Stimulated activated CD4-positive, alpha-beta T cell treated with anti-CD3 and anti-CD28 coated beads, Interleukin-1b, Interleukin-23, amount 100 ng/mL, for 24 hours (primary cell): ENCODE results near the gene NEUROD1.

Source experiments
- DNase-seq, 4 experiments: peaks; one replicate each; pipeline ENCODE4 v3.0.0-alpha.2; 2020; ENCODE audit warnings: low read depth in 4 of 4, low spot score in 1 of 4

The NEUROD1 gene

GRCh38 chr2:181680937-181681811, 857 bp upstream of the NEUROD1 start:
- no peak for DNase-seq

GRCh38 chr2:181679544-181679979, 755 bp downstream of the NEUROD1 start:
- DNase-seq, result no peak

GRCh38 chr2:181678861-181679543, 1.3 kb downstream of the NEUROD1 start:
- DNase-seq, result no peak

- peak in 2 of 4 experiments; percentile 31 to 33 for DNase-seq
Observed at GRCh38 chr2:181677912-181678586, 2.3 kb downstream of the NEUROD1 start.

GRCh38 chr2:181675254-181675653, 5.1 kb downstream of the NEUROD1 start:
- no peak for DNase-seq

- DNase-seq, result no peak
Observed at GRCh38 chr2:181674461-181674860, 5.9 kb downstream of the NEUROD1 start.

GRCh38 chr2:181673173-181673572, 7.1 kb downstream of the NEUROD1 start:
- no peak for DNase-seq

GRCh38 chr2:181672255-181673008, 7.9 kb downstream of the NEUROD1 start:
- no peak for DNase-seq

GRCh38 chr2:181670632-181671031, 9.7 kb downstream of the NEUROD1 start:
- no peak for DNase-seq

GRCh38 chr2:181667234-181667633, 13.1 kb downstream of the NEUROD1 start:
- no peak for DNase-seq

GRCh38 chr2:181662287-181662686, 18.0 kb downstream of the NEUROD1 start:
- no peak for DNase-seq

GRCh38 chr2:181660181-181660580, 20.1 kb downstream of the NEUROD1 start:
- DNase-seq, result no peak

GRCh38 chr2:181658444-181658843, 21.9 kb downstream of the NEUROD1 start:
- DNase-seq, result no peak

GRCh38 chr2:181657379-181657778, 22.9 kb downstream of the NEUROD1 start:
- no peak for DNase-seq

GRCh38 chr2:181656450-181657291, 23.6 kb downstream of the NEUROD1 start, which contains the start of gene CERKL:
CERKL (minus strand) TSS chr2:181657105; CDS start chr2:181657006, 99 bp downstream.
- no peak for DNase-seq

GRCh38 chr2:181655519-181655918, 24.8 kb downstream of the NEUROD1 start:
- no peak for DNase-seq

GRCh38 chr2:181649436-181649979, 30.8 kb downstream of the NEUROD1 start:
- no peak for DNase-seq

GRCh38 chr2:181648478-181649155, 31.7 kb downstream of the NEUROD1 start:
- no peak for DNase-seq

- no peak for DNase-seq
Observed at GRCh38 chr2:181646415-181646987, 33.8 kb downstream of the NEUROD1 start.
